ENCODE results near the gene ZFAND4.

DNA sequence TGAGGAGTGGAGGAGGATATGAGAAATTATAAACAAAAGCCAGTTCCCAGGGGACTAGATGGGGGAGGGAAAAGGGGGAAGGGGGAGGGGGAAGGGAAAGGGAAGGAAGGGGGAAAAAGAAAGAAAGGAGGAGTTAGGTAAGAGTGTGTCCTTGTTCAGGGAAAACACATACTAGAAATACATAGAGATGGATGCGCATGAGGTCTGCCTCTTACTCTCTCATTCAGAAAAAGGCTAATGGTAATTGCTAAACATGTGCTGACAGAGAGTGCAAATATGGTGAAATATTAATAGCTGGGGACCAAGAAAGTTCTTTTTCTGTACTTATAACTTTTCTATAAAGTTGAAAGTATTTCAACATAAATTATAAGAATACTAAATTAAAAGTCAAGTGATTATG lies 64.5 kb downstream of the ZFAND4 start:
- TF ChIP-seq SUZ12 (IDR thresholded peaks at IDR 0.05; ENCODE audit: extremely low read depth, insufficient read depth, insufficient read length) (no peak), ZNF274 (IDR thresholded peaks at IDR 0.05; ENCODE audit: low read depth, low read length) (no peak), YY1 (IDR thresholded peaks at IDR 0.05; ENCODE audit: insufficient read depth, insufficient read length) (no peak)

Measured in NT2/D1 (cell line).